Chondrocyte (in vitro differentiated cells): Measurements from ENCODE around the gene IL25. TPM values are rescaled to one million over a fixed set of nuclear protein-coding genes. Genes with fewer than 3 reads are reported as not detected.

Experiments
- DNase-seq: peaks from one replicate; pipeline ENCODE4 v3.0.0; 2021; ENCODE audit warnings: mixed read lengths, low spot score
- H3K27ac Mint-ChIP-seq: one replicate; pipeline ENCODE4 v1.8.0; 2021; ENCODE audit warnings: mild to moderate bottlenecking, moderate library complexity, mixed read lengths; ENCODE audit not compliant: unreplicated experiment
- H3K27me3 Mint-ChIP-seq: 2 replicates; pipeline ENCODE4 v1.8.0; 2021; ENCODE audit warnings: low read depth, mixed read lengths
- H3K36me3 Mint-ChIP-seq: 2 replicates; pipeline ENCODE4 v1.8.0; 2021; ENCODE audit warnings: low read depth, mixed read lengths
- H3K4me1 Mint-ChIP-seq: 2 replicates; pipeline ENCODE4 v1.8.0; 2021; ENCODE audit warnings: low read depth, mild to moderate bottlenecking, mixed read lengths
- H3K4me3 Mint-ChIP-seq: one replicate; pipeline ENCODE4 v1.8.0; 2021; ENCODE audit warnings: mild to moderate bottlenecking, moderate library complexity, mixed read lengths; ENCODE audit not compliant: unreplicated experiment
- H3K9me3 Mint-ChIP-seq: 2 replicates; pipeline ENCODE4 v1.8.0; 2021; ENCODE audit warnings: low read depth, mixed read lengths
- CTCF ChIP-seq: fragments of 200-600 bp; sonication (generic); IDR thresholded peaks from 2 replicates; pipeline ENCODE4 v1.5.0; 2021; ENCODE audit warnings: antibody characterized with exemption, mild to moderate bottlenecking, moderate library complexity
- total RNA-seq: library from RNA; stranded (reverse); gene quantifications from 3 replicates; pipeline ENCODE4 v1.2.1, GENCODE V29; 2021

IL25 gene
- total RNA-seq, 1 donor from 2014 or later = not detected

GRCh38 chr14:23349156-23349845 is 23.3 kb upstream of the IL25 start:
- H3K9me3 Mint-ChIP-seq = no peaks in the 10 kb centered on the region
- no peak overlapping the region for H3K4me3 Mint-ChIP-seq
- H3K27ac Mint-ChIP-seq = no peak overlapping the region
- H3K27me3 Mint-ChIP-seq = no peaks in the 10 kb centered on the region
- no peak for DNase-seq
- TF ChIP-seq CTCF = no peak
- H3K4me1 Mint-ChIP-seq = peaks cover 11% of the 10 kb centered on the region
- peaks cover 7% of the 10 kb centered on the region for H3K36me3 Mint-ChIP-seq

GRCh38 chr14:23351681-23352505 is 20.7 kb upstream of the IL25 start:
- Mint-ChIP-seq H3K4me3 (peak overlapping the region; percentile 73), H3K9me3 (no peaks in the 10 kb centered on the region), H3K27me3 (no peaks in the 10 kb centered on the region), H3K4me1 (peaks cover 11% of the 10 kb centered on the region), H3K36me3 (peaks cover 10% of the 10 kb centered on the region), H3K27ac (no peak overlapping the region)
- no peak for DNase-seq
- peak; percentile 68 for TF ChIP-seq CTCF

GRCh38 chr14:23352506-23353432 is 19.8 kb upstream of the IL25 start, which contains the start of gene SLC22A17:
Gene SLC22A17 (minus strand): TSS chr14:23352887.
- Mint-ChIP-seq H3K27ac (peak within 1 kb of the TSS; percentile 42), H3K9me3 (no peaks in the 10 kb centered on the region), H3K4me1 (peaks cover 11% of the 10 kb centered on the region), H3K27me3 (no peaks in the 10 kb centered on the region), H3K4me3 (peak within 1 kb of the TSS; percentile 73), H3K36me3 (peaks cover 9% of the 10 kb centered on the region)
- peak; percentile 67 for TF ChIP-seq CTCF
- no peak for DNase-seq

GRCh38 chr14:23353433-23353780 is 19.2 kb upstream of the IL25 start:
- no peak for TF ChIP-seq CTCF
- DNase-seq = no peak
- H3K27ac Mint-ChIP-seq = peak overlapping the region; percentile 42
- H3K27me3 Mint-ChIP-seq = no peaks in the 10 kb centered on the region
- peak overlapping the region; percentile 73 for H3K4me3 Mint-ChIP-seq
- H3K9me3 Mint-ChIP-seq = no peaks in the 10 kb centered on the region
- H3K36me3 Mint-ChIP-seq = peaks cover 9% of the 10 kb centered on the region
- peaks cover 11% of the 10 kb centered on the region for H3K4me1 Mint-ChIP-seq

- Mint-ChIP-seq H3K27me3 (no peaks in the 10 kb centered on the region), H3K4me1 (peaks cover 11% of the 10 kb centered on the region), H3K4me3 (no peak overlapping the region), H3K27ac (no peak overlapping the region), H3K36me3 (peaks cover 11% of the 10 kb centered on the region), H3K9me3 (no peaks in the 10 kb centered on the region)
- TF ChIP-seq CTCF = no peak
- DNase-seq = no peak
Observed at GRCh38 chr14:23354990-23355389, 17.6 kb upstream of the IL25 start.
